Measurements from ENCODE around the gene UBAC1.

Gene UBAC1

DNA sequence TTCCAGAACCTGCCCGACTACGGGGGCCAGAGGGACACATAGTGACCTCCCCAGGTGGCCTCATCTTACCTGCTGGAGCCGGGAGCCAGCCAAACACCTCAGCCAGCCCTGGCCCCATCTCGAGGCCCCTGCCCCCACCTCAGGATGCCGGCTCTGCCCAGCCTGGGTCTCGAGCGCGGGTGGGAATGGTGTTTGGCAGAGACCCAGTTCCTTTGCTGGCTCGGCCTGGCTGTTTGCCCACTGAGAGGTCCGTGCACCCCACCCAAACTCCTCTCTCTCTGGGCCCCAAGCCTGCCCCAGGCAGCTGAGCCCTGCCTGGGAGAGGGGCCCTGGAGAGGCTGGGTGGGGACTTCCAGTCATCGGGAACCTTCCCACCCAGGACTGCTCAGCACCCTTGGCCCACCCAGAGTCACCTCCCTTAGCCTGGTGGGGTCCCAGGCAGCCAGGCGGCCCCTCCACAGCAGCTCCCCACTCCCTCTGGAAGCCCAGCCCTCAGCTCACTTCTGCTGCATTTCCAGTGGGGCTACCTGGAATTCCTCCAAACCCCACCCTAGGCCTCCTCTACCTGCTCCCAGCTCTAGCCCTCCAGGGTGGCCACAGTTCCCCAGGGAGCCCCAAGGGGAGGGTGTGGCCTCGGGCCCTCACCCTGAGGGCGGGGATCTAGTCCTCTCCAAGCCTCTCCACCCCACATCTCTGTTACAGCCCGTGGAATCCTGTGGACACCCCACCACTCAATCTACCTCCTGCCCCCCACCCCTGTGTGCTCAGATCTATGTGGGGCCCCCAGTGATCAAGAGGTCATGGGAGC is 42.4 kb upstream of the UBAC1 start:
- no peak for DNase-seq
- Histone ChIP-seq H3K27me3 (replicated peaks) (no peaks in the 10 kb centered on the region), H3K27ac (no peak overlapping the region), H3K4me3 (ENCODE audit: low read depth, low read length) (no peak overlapping the region), H3K36me3 (replicated peaks) (no peaks in the 10 kb centered on the region)
- in situ Hi-C loops (cut with HindIII; ENCODE audit: low pct_ligation_motif_present, low sequenced_read_pairs): no loop called here
- TF ChIP-seq, protein P1, sequence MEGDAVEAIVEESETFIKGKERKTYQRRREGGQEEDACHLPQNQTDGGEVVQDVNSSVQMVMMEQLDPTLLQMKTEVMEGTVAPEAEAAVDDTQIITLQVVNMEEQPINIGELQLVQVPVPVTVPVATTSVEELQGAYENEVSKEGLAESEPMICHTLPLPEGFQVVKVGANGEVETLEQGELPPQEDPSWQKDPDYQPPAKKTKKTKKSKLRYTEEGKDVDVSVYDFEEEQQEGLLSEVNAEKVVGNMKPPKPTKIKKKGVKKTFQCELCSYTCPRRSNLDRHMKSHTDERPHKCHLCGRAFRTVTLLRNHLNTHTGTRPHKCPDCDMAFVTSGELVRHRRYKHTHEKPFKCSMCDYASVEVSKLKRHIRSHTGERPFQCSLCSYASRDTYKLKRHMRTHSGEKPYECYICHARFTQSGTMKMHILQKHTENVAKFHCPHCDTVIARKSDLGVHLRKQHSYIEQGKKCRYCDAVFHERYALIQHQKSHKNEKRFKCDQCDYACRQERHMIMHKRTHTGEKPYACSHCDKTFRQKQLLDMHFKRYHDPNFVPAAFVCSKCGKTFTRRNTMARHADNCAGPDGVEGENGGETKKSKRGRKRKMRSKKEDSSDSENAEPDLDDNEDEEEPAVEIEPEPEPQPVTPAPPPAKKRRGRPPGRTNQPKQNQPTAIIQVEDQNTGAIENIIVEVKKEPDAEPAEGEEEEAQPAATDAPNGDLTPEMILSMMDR (IDR thresholded peaks at IDR 0.05; ENCODE audit: low read depth, low read length, missing control alignments): no peak

GRCh38 chr9:136002881-136003280 is 41.7 kb upstream of the UBAC1 start:
- in situ Hi-C loops (cut with HindIII; ENCODE audit: low pct_ligation_motif_present, low sequenced_read_pairs): no loop called here
- TF ChIP-seq, protein P1 (IDR thresholded peaks at IDR 0.05; ENCODE audit: low read depth, low read length, missing control alignments): no peak
- no peak for DNase-seq
- Histone ChIP-seq H3K27me3 (replicated peaks) (no peaks in the 10 kb centered on the region), H3K27ac (no peak overlapping the region), H3K36me3 (replicated peaks) (no peaks in the 10 kb centered on the region), H3K4me3 (ENCODE audit: low read depth, low read length) (no peak overlapping the region)

- in situ Hi-C loops (cut with HindIII; ENCODE audit: low pct_ligation_motif_present, low sequenced_read_pairs): no loop called here
- TF ChIP-seq, protein P1 (IDR thresholded peaks at IDR 0.05; ENCODE audit: low read depth, low read length, missing control alignments): no peak
These were observed 41.0 kb upstream of the UBAC1 start for GRCh38 chr9:136002215-136002614.

GRCh38 chr9:136001231-136001630 is 40.1 kb upstream of the UBAC1 start:
- no peak overlapping the region for H3K4me3 ChIP-seq (ENCODE audit: low read depth, low read length)
- DNase-seq: no peak
- TF ChIP-seq, protein P1 (IDR thresholded peaks at IDR 0.05; ENCODE audit: low read depth, low read length, missing control alignments): no peak
- H3K27me3 ChIP-seq (replicated peaks): no peaks in the 10 kb centered on the region
- in situ Hi-C loops (cut with HindIII; ENCODE audit: low pct_ligation_motif_present, low sequenced_read_pairs): no loop called here
- no peaks in the 10 kb centered on the region for H3K36me3 ChIP-seq (replicated peaks)
- no peak overlapping the region for H3K27ac ChIP-seq

More at GRCh38 chr9:136002215-136002614, 41.0 kb upstream of the UBAC1 start:
- Histone ChIP-seq H3K27ac (no peak overlapping the region), H3K27me3 (replicated peaks) (no peaks in the 10 kb centered on the region), H3K36me3 (replicated peaks) (no peaks in the 10 kb centered on the region), H3K4me3 (ENCODE audit: low read depth, low read length) (no peak overlapping the region)
- no peak for DNase-seq

- H3K36me3 ChIP-seq (replicated peaks): no peaks in the 10 kb centered on the region
- H3K4me3 ChIP-seq (ENCODE audit: low read depth, low read length): no peak overlapping the region
- in situ Hi-C loops (cut with HindIII; ENCODE audit: low pct_ligation_motif_present, low sequenced_read_pairs): no loop called here
- H3K27ac ChIP-seq: no peak overlapping the region
- DNase-seq: no peak
- TF ChIP-seq, protein P1 (IDR thresholded peaks at IDR 0.05; ENCODE audit: low read depth, low read length, missing control alignments): no peak
- no peaks in the 10 kb centered on the region for H3K27me3 ChIP-seq (replicated peaks)
These were observed 37.4 kb upstream of the UBAC1 start for GRCh38 chr9:135998410-135999071.

Measured in brain microvascular endothelial cell (primary cell).